Measurements from ENCODE around the gene CBLB. TPM values are rescaled to one million over a fixed set of nuclear protein-coding genes. Genes with fewer than 3 reads are reported as not detected.

The CBLB gene
- total and polyA plus RNA-seq, 9 donors = 14.8 to 133 (median 40.5) TPM

DNA sequence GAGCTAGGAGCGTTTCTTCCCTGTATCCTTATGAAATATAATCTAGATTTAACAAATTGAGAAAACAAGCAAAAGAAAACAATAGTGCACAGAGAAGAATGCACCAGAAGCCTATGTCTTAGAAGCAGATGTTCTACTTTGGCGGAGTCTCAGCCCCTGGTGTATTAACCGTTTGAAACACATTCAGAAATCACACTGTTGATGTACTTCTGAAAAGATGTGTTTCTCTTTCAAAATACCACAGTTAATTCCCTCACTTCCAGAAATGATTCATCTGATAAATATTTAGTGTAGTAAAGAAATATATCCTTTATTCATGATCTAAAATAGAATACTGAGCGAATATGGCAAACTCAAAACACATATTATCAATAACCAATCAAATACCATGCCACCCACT, 77.7 kb downstream of the CBLB start:
- no peak overlapping the region for H3K4me3 ChIP-seq
- intact Hi-C loops (cut with DNase I) = no loop called here
- 47 to 57% (median 51%) methylated on average over 4 of the region's 4 CpGs for WGBS, 3 donors
- peaks cover 7% of the 10 kb centered on the region for H3K4me1 ChIP-seq (ENCODE audit: insufficient read depth)
- H3K27me3 ChIP-seq = no peaks in the 10 kb centered on the region
- no peak overlapping the region for H3K27ac ChIP-seq
- DNase-seq = no peak
- TF ChIP-seq POLR2A (IDR thresholded peaks at IDR 0.05) (no peak), EP300 (IDR thresholded peaks at IDR 0.05) (no peak)
- TF ChIP-seq, protein P1, sequence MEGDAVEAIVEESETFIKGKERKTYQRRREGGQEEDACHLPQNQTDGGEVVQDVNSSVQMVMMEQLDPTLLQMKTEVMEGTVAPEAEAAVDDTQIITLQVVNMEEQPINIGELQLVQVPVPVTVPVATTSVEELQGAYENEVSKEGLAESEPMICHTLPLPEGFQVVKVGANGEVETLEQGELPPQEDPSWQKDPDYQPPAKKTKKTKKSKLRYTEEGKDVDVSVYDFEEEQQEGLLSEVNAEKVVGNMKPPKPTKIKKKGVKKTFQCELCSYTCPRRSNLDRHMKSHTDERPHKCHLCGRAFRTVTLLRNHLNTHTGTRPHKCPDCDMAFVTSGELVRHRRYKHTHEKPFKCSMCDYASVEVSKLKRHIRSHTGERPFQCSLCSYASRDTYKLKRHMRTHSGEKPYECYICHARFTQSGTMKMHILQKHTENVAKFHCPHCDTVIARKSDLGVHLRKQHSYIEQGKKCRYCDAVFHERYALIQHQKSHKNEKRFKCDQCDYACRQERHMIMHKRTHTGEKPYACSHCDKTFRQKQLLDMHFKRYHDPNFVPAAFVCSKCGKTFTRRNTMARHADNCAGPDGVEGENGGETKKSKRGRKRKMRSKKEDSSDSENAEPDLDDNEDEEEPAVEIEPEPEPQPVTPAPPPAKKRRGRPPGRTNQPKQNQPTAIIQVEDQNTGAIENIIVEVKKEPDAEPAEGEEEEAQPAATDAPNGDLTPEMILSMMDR (IDR thresholded peaks at IDR 0.05) = no peak
- no peaks in the 10 kb centered on the region for H3K9me3 ChIP-seq
- no peaks in the 10 kb centered on the region for H3K36me3 ChIP-seq

DNA sequence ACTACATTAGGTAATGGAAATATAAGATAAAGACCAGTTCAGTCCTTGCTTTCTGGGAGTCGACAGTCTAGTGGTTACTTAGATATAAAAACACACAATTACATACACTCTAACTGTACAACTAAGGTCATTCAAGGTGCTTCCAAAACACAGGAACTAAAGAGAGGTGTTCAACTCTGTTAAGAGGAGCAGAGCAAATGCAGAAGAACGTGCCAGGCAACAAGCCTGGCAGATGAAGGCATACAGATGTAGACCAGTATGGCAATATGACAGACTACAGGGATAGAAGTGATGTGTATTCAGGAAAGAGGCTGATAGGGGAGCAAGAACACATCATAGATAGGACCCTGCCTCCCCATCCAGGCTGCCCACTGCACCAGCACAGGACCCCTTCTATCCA, 78.3 kb downstream of the CBLB start:
- H3K36me3 ChIP-seq = no peaks in the 10 kb centered on the region
- peaks cover 7% of the 10 kb centered on the region for H3K4me1 ChIP-seq (ENCODE audit: insufficient read depth)
- intact Hi-C loops (cut with DNase I) = no loop called here
- no peaks in the 10 kb centered on the region for H3K9me3 ChIP-seq
- H3K27me3 ChIP-seq = no peaks in the 10 kb centered on the region
- H3K4me3 ChIP-seq = no peak overlapping the region
- no peak overlapping the region for H3K27ac ChIP-seq
- TF ChIP-seq, protein P1 (IDR thresholded peaks at IDR 0.05) = no peak
- TF ChIP-seq EP300 (IDR thresholded peaks at IDR 0.05) (no peak), POLR2A (IDR thresholded peaks at IDR 0.05) (no peak)
- no peak for DNase-seq
- 81 to 84% (median 83%) methylated on average over 2 of the region's 2 CpGs for WGBS, 3 donors

DNA sequence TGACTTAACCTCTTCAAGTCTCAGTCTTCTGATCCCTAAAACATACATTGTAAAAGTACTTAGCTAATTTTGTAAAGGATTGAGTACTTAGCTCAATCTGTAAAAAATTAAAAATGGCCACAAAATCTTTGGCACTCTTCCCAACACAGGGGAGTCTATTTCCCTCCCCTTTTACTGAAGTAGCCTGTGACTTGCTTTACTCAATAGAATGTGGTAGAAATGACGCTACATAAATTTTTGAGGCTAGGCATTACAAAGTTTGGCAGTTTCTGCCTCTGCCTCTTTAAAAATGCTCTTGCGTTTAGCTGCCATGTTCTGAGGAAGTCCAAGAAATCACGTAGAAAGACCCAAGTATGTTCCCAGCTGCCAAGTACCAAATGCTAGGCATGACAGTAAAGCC, 80.2 kb downstream of the CBLB start:
- intact Hi-C loops (cut with DNase I) = no loop called here
- WGBS, 3 donors = 95 to 97% (median 97%) methylated on average over 3 of the region's 3 CpGs
- no peak overlapping the region for H3K27ac ChIP-seq
- H3K4me1 ChIP-seq (ENCODE audit: insufficient read depth) = peaks cover 7% of the 10 kb centered on the region
- no peaks in the 10 kb centered on the region for H3K9me3 ChIP-seq
- TF ChIP-seq POLR2A (IDR thresholded peaks at IDR 0.05) = no peak
- TF ChIP-seq, protein P1 (IDR thresholded peaks at IDR 0.05) = no peak
- TF ChIP-seq EP300 (IDR thresholded peaks at IDR 0.05) = no peak
- no peaks in the 10 kb centered on the region for H3K36me3 ChIP-seq
- H3K4me3 ChIP-seq = no peak overlapping the region
- no peaks in the 10 kb centered on the region for H3K27me3 ChIP-seq
- no peak for DNase-seq

DNA sequence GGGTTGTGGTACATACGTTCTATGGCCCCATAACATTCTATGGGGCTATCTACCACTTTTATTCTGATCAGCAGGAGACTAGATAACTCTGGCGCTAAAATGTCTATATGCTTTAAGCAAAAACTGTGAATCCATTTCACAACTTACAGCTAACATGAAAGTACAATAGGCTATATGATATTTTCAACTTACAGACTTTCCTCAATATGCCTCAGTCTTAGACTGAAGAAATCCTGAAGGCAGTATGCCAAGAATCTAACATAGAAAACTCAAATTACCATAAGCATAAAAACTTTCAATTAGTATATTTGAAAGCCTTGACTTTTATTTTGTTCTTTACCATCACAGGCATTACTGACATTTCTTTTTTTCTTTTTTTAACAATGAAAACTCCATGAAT, 81.4 kb downstream of the CBLB start:
- H3K27ac ChIP-seq = no peak overlapping the region
- 95 to 99% (median 95%) methylated on average over 2 of the region's 2 CpGs for WGBS, 3 donors
- DNase-seq = no peak

More for the DNA sequence above, 81.4 kb downstream of the CBLB start:
- Histone ChIP-seq H3K4me1 (ENCODE audit: insufficient read depth) (peaks cover 3% of the 10 kb centered on the region), H3K9me3 (no peaks in the 10 kb centered on the region), H3K27me3 (no peaks in the 10 kb centered on the region), H3K36me3 (no peaks in the 10 kb centered on the region), H3K4me3 (no peak overlapping the region)
- intact Hi-C loops (cut with DNase I) = no loop called here
- TF ChIP-seq, protein P1 (IDR thresholded peaks at IDR 0.05) = no peak
- TF ChIP-seq EP300 (IDR thresholded peaks at IDR 0.05) = no peak
- no peak for TF ChIP-seq POLR2A (IDR thresholded peaks at IDR 0.05)

All from ovary (tissue), 9 donors.